SK-N-SH (cell line): ENCODE results near the gene VEGFA. TPM values are rescaled to one million over a fixed set of nuclear protein-coding genes. Genes with fewer than 3 reads are reported as not detected.

Source experiments
- CTCF ChIA-PET: fragments of 300-600, 350-600 bp; formaldehyde crosslinking; extraction: SDS; loops from one replicate; lab custom pipeline; 2021; lab: Yijun Ruan, JAX
- POLR2A ChIA-PET: fragments of 350-600 bp; sonication (Branson Sonifier 250); formaldehyde crosslinking; extraction: SDS; loops from one replicate; lab custom pipeline; 2020; ENCODE audit warnings: antibody characterized with exemption, inconsistent platforms; lab: Yijun Ruan, JAX
- DNase-seq: peaks from one replicate; pipeline ENCODE4 v3.0.0; 2012
- H2AFZ ChIP-seq: fragments of 200-600 bp; sonication (generic); 2 replicates; pipeline ENCODE4 v1.8.1; 2016; ENCODE audit warnings: antibody characterized with exemption, mild to moderate bottlenecking, low read depth
- H3F3A ChIP-seq: fragments of 200-600 bp; sonication (generic); replicated peaks from 2 replicates; pipeline ENCODE3; 2016; ENCODE audit warnings: antibody characterized with exemption, mild to moderate bottlenecking; ENCODE audit not compliant: insufficient read depth
- H3K27ac ChIP-seq, 2 experiments: fragments of 200-500 bp in 1 of 2; fragments of 200-600 bp in 1 of 2; sonication (Bioruptor generic) in 1 of 2; sonication (generic), shearing (Covaris generic) in 1 of 2; 2 replicates each; pipeline versions ENCODE4 v1.5.1 to v1.6.1; 2014 to 2016; ENCODE audit warnings: low read depth in 2 of 2, inconsistent platforms in 1 of 2, low read length in 1 of 2, mild to moderate bottlenecking in 1 of 2, mixed read lengths in 1 of 2
- H3K27me3 ChIP-seq: fragments of 200-600 bp; sonication (generic), shearing (Covaris generic); 2 replicates; pipeline ENCODE4 v1.6.1; 2016; ENCODE audit warnings: mixed run types; ENCODE audit not compliant: insufficient read depth
- H3K36me3 ChIP-seq, 2 experiments: fragments of 200-500 bp in 1 of 2; fragments of 200-600 bp in 1 of 2; sonication (Bioruptor generic) in 1 of 2; sonication (generic) in 1 of 2; replicated peaks in 1 of 2; 2 replicates each; pipeline versions ENCODE3 to v1.5.1; 2014 to 2016; ENCODE audit warnings: low read length in 1 of 2, mild to moderate bottlenecking in 1 of 2; ENCODE audit not compliant: insufficient read depth in 2 of 2, control insufficient read depth in 1 of 2
- H3K4me1 ChIP-seq, 2 experiments: fragments of 200-500 bp in 1 of 2; fragments of 200-600 bp in 1 of 2; sonication (Bioruptor generic) in 1 of 2; sonication (generic), shearing (Covaris generic) in 1 of 2; 2 replicates each; pipeline versions ENCODE4 v1.5.1 to v1.6.1; 2014 to 2016; ENCODE audit warnings: low read depth in 1 of 2, low read length in 1 of 2, mixed run types in 1 of 2; ENCODE audit not compliant: insufficient read depth in 2 of 2, control insufficient read depth in 1 of 2
- H3K4me2 ChIP-seq: fragments of 200-600 bp; sonication (generic), shearing (Covaris generic); 2 replicates; pipeline ENCODE4 v1.6.1; 2017; ENCODE audit warnings: mixed run types
- H3K4me3 ChIP-seq, 2 experiments: fragments of 200-500 bp in 1 of 2; fragments of 200-600 bp in 1 of 2; sonication (Bioruptor generic) in 1 of 2; sonication (generic), shearing (Covaris generic) in 1 of 2; 2 replicates each; pipeline versions ENCODE4 v1.5.1 to v1.8.1; 2014 to 2016; ENCODE audit warnings: low read depth in 2 of 2, inconsistent platforms in 1 of 2, low read length in 1 of 2, mild to moderate bottlenecking in 1 of 2, mixed read lengths in 1 of 2, moderate library complexity in 1 of 2
- H3K79me2 ChIP-seq: fragments of 200-600 bp; sonication (generic); 2 replicates; pipeline ENCODE4 v1.8.1; 2017; ENCODE audit warnings: mild to moderate bottlenecking; ENCODE audit not compliant: insufficient read depth
- H3K9ac ChIP-seq: fragments of 200-600 bp; sonication (generic); 2 replicates; pipeline ENCODE4 v1.6.1; 2017; ENCODE audit warnings: mixed run types
- H3K9me2 ChIP-seq: fragments of 200-600 bp; sonication (generic); 2 replicates; pipeline ENCODE4 v1.6.1; 2017; ENCODE audit warnings: mixed run types
- H3K9me3 ChIP-seq: fragments of 200-600 bp; sonication (generic); 2 replicates; pipeline ENCODE4 v1.6.1; 2017; ENCODE audit warnings: mixed run types, mild to moderate bottlenecking, moderate library complexity
- H4K20me1 ChIP-seq: fragments of 200-600 bp; sonication (generic); 2 replicates; pipeline ENCODE4 v1.6.1; 2017; ENCODE audit warnings: mild to moderate bottlenecking, mixed run types; ENCODE audit not compliant: insufficient read depth
- CHD2 ChIP-seq: fragments of 150-350 bp; IDR thresholded peaks from 2 replicates; pipeline ENCODE4 v1.6.1; 2018; ENCODE audit warnings: low read length; ENCODE audit not compliant: partially characterized antibody
- CTCF ChIP-seq: fragments of 200-600 bp; sonication (generic); IDR thresholded peaks from 2 replicates; pipeline ENCODE4 v1.6.1; 2017; ENCODE audit warnings: antibody characterized with exemption, mild to moderate bottlenecking, moderate library complexity
- EP300 ChIP-seq, 2 experiments: IDR thresholded peaks; 2 replicates each; pipeline versions ENCODE4 v1.4.0 to v1.6.1; 2012; ENCODE audit warnings: borderline replicate concordance in 1 of 2, low read depth in 1 of 2, low read length in 1 of 2
- FOSL2 ChIP-seq: IDR thresholded peaks from 2 replicates; pipeline ENCODE4 v1.4.0; 2012; ENCODE audit warnings: low read depth, mild to moderate bottlenecking, moderate library complexity, borderline replicate concordance
- FOXJ3 ChIP-seq: sonication (generic); formaldehyde crosslinking; IDR thresholded peaks from 2 replicates; pipeline ENCODE4 v1.5.1; 2020; ENCODE audit warnings: mild to moderate bottlenecking, missing genetic modification reagents
- FOXM1 ChIP-seq: IDR thresholded peaks from 2 replicates; pipeline ENCODE4 v1.4.0; 2012; ENCODE audit warnings: low read depth, mild to moderate bottlenecking
- JUND ChIP-seq: IDR thresholded peaks from 2 replicates; pipeline ENCODE4 v1.4.0; 2012
- MEF2A ChIP-seq: IDR thresholded peaks from 2 replicates; pipeline ENCODE4 v1.4.0; 2012; ENCODE audit warnings: low read depth, borderline replicate concordance
- NFIC ChIP-seq: IDR thresholded peaks from 2 replicates; pipeline ENCODE4 v1.4.0; 2012; ENCODE audit warnings: borderline replicate concordance
- PBX3 ChIP-seq: IDR thresholded peaks from 2 replicates; pipeline ENCODE4; 2012
- POLR2AphosphoS5 ChIP-seq: IDR thresholded peaks from 2 replicates; pipeline ENCODE4 v1.6.1; 2012; ENCODE audit warnings: low read depth, low read length
- RCOR1 ChIP-seq: fragments of 150-350 bp; IDR thresholded peaks from 2 replicates; pipeline ENCODE4 v1.6.1; 2017; ENCODE audit warnings: antibody characterized with exemption, low read length
- RXRA ChIP-seq: IDR thresholded peaks from 2 replicates; pipeline ENCODE4 v1.4.0; 2012; ENCODE audit warnings: low read depth, mild to moderate bottlenecking, borderline replicate concordance
- SMC3 ChIP-seq: IDR thresholded peaks from 2 replicates; pipeline ENCODE4 v1.6.1; 2012; ENCODE audit warnings: low read depth, low read length, improper control_type of control experiment
- TEAD4 ChIP-seq: IDR thresholded peaks from 2 replicates; pipeline ENCODE4 v1.4.0; 2012; ENCODE audit warnings: mild to moderate bottlenecking, borderline replicate concordance; ENCODE audit not compliant: insufficient read depth
- YY1 ChIP-seq: IDR thresholded peaks from 2 replicates; pipeline ENCODE4 v1.4.0; 2012; ENCODE audit warnings: low read depth, mild to moderate bottlenecking
- ZBTB33 ChIP-seq: IDR thresholded peaks from 2 replicates; pipeline ENCODE4 v1.4.0; 2012; ENCODE audit warnings: low read depth, borderline replicate concordance
- WGBS: methylation state at CpG from one replicate; pipeline ENCODE4 v1.1.6; 2017; ENCODE audit warnings: low lambda C conversion rate; 5-methylcytosine and 5-hydroxymethylcytosine counted together
- polyA plus RNA-seq, 3 experiments: library from polyadenylated mRNA; depleted of rRNA; stranded (reverse); fragments of >200 nt; gene quantifications; 2 replicates each; pipeline ENCODE4 v1.2.3, GENCODE V29; 2012

Gene VEGFA
- polyA plus RNA-seq, 1 of the 3 experiments (the other 2 are of a cell fraction), result 81.0 TPM

- Histone ChIP-seq H3K4me3 (no peak overlapping the region), H3K4me2 (no peak overlapping the region), H3K4me1 (peaks cover 0 to 20% of the 10 kb centered on the region in 2 experiments; a peak in 1 of 4 replicates), H3K27me3 (no peaks in the 10 kb centered on the region), H3K27ac (no peak overlapping the region), H4K20me1 (peaks cover 19% of the 10 kb centered on the region; the same call in 1 of the 2 replicates), H3K79me2 (no peaks in the 10 kb centered on the region), H3K9ac (no peak overlapping the region), H3F3A (no peaks in the 10 kb centered on the region), H3K36me3 (peaks cover 0 to 50% of the 10 kb centered on the region in 2 experiments), H3K9me2 (no peaks in the 10 kb centered on the region), H3K9me3 (no peaks in the 10 kb centered on the region), H2AFZ (no peak overlapping the region)
- POLR2A ChIA-PET, result interaction anchor here (1.2 to 1.8 kb wide), 4 partner anchors 9 to 152 kb away, joined by 3 to 10 read pairs (median 4); no protein-coding TSS in a partner anchor
- TF ChIP-seq FOSL2 (no peak), EP300 (IDR thresholded peaks at IDR 0.05; ENCODE audit: borderline replicate concordance in 1 of 2, low read depth in 1 of 2, low read length in 1 of 2) (no peak), MEF2A (no peak), POLR2AphosphoS5 (no peak), ZBTB33 (no peak), FOXJ3 (CRISPR knock-in tag) (no peak), CTCF (no peak), RXRA (no peak), TEAD4 (no peak), PBX3 (no peak), CHD2 (no peak), FOXM1 (no peak), NFIC (no peak), YY1 (no peak), SMC3 (no peak), JUND (no peak), RCOR1 (no peak)
- DNase-seq, result no peak
- 95% methylated on average over 3 of the region's 3 CpGs for WGBS
- CTCF ChIA-PET, result interaction anchor here (0.6 to 3.4 kb wide), 6 partner anchors 12 to 166 kb away, joined by 3 to 35 read pairs (median 6); partner anchors contain the start of gene VEGFA
These were observed 15.9 kb downstream of the VEGFA start for GRCh38 chr6:43785904-43786303.
